GM18507 (cell line): ENCODE data around the gene MIER1.
"Not testable (repeated sequence)": the region's sequence is repeated elsewhere in the genome, so short reads cannot be mapped to it uniquely, and the experiment has no call there.

Experiments used
- DNase-seq: peaks from one replicate; pipeline ENCODE4 v3.0.0; 2011; ENCODE audit warnings: low read depth; ENCODE audit not compliant: insufficient read length; ENCODE audit errors: extremely low spot score
- FAIRE-seq: peaks from 2 replicates; lab custom pipeline; 2011; peaks lifted over from hg19 to GRCh38; lab: Jason Lieb, UNC

Gene MIER1

GRCh38 chr1:66924756-66925557, at the start of gene MIER1, which contains the start of gene DNAI4:
Gene MIER1, plus strand, starts transcription at chr1:66924990. Its CDS starts 39 bp downstream, at chr1:66925029.
Gene DNAI4, minus strand, starts transcription at chr1:66924856. Its CDS starts 25 bp downstream, at chr1:66924831.
- peak; percentile 98 for FAIRE-seq
- DNase-seq = peak; percentile 99

- DNase-seq = no peak
- FAIRE-seq = no peak
Measured at GRCh38 chr1:66876664-66877063, 48.1 kb upstream of the MIER1 start.

GRCh38 chr1:66889030-66889429, 35.8 kb upstream of the MIER1 start:
- DNase-seq = no peak
- no peak for FAIRE-seq

- FAIRE-seq (no peak), DNase-seq (no peak)
Measured at GRCh38 chr1:66890621-66891020, 34.2 kb upstream of the MIER1 start.

GRCh38 chr1:66893712-66894111, 31.1 kb upstream of the MIER1 start:
- DNase-seq (no peak), FAIRE-seq (no peak)

- FAIRE-seq, DNase-seq: not testable (repeated sequence)
Measured at GRCh38 chr1:66915203-66915602, 9.6 kb upstream of the MIER1 start.

- FAIRE-seq = no peak
- DNase-seq = no peak
Measured at GRCh38 chr1:66916320-66916719, 8.5 kb upstream of the MIER1 start.

- FAIRE-seq (no peak), DNase-seq (no peak)
Measured at GRCh38 chr1:66917476-66917875, 7.3 kb upstream of the MIER1 start.

GRCh38 chr1:66919063-66919462, 5.7 kb upstream of the MIER1 start:
- DNase-seq (no peak), FAIRE-seq (no peak)

- FAIRE-seq = no peak
- DNase-seq = no peak
Measured at GRCh38 chr1:66919828-66920227, 5.0 kb upstream of the MIER1 start.

- DNase-seq (no peak), FAIRE-seq (no peak)
Measured at GRCh38 chr1:66920543-66920942, 4.2 kb upstream of the MIER1 start.

GRCh38 chr1:66925558-66925910, 744 bp downstream of the MIER1 start:
- DNase-seq (no peak), FAIRE-seq (no peak)

- DNase-seq = no peak
- no peak for FAIRE-seq
Measured at GRCh38 chr1:66925944-66926343, 1.2 kb downstream of the MIER1 start.

GRCh38 chr1:66927528-66927927, 2.7 kb downstream of the MIER1 start:
- no peak for FAIRE-seq
- no peak for DNase-seq

GRCh38 chr1:66929146-66929688, 4.4 kb downstream of the MIER1 start:
- no peak for FAIRE-seq
- no peak for DNase-seq

GRCh38 chr1:66929691-66929998, 4.9 kb downstream of the MIER1 start:
- FAIRE-seq = no peak
- no peak for DNase-seq

- FAIRE-seq = peak; percentile 84
Measured at GRCh38 chr1:66929999-66930822, 5.4 kb downstream of the MIER1 start.

GRCh38 chr1:66930823-66931174, 6.0 kb downstream of the MIER1 start:
- FAIRE-seq (no peak), DNase-seq (no peak)

More at GRCh38 chr1:66929999-66930822, 5.4 kb downstream of the MIER1 start:
- DNase-seq = peak; percentile 60

GRCh38 chr1:66931590-66931989, 6.8 kb downstream of the MIER1 start:
- DNase-seq (no peak), FAIRE-seq (peak; percentile 54)

GRCh38 chr1:66932291-66932690, 7.5 kb downstream of the MIER1 start:
- DNase-seq = no peak
- FAIRE-seq = no peak
